Erythroblast (primary cell): ENCODE results near the gene ITGA5.

Experiments
- GATA1 ChIP-seq: IDR thresholded peaks from 2 replicates; pipeline ENCODE4 v1.6.1; 2011; ENCODE audit warnings: low read depth, mild to moderate bottlenecking, control low read depth, low read length, moderate library complexity
- POLR2A ChIP-seq: IDR thresholded peaks from 2 replicates; pipeline ENCODE4 v1.6.1; 2011; ENCODE audit warnings: mild to moderate bottlenecking, low read length

DNA sequence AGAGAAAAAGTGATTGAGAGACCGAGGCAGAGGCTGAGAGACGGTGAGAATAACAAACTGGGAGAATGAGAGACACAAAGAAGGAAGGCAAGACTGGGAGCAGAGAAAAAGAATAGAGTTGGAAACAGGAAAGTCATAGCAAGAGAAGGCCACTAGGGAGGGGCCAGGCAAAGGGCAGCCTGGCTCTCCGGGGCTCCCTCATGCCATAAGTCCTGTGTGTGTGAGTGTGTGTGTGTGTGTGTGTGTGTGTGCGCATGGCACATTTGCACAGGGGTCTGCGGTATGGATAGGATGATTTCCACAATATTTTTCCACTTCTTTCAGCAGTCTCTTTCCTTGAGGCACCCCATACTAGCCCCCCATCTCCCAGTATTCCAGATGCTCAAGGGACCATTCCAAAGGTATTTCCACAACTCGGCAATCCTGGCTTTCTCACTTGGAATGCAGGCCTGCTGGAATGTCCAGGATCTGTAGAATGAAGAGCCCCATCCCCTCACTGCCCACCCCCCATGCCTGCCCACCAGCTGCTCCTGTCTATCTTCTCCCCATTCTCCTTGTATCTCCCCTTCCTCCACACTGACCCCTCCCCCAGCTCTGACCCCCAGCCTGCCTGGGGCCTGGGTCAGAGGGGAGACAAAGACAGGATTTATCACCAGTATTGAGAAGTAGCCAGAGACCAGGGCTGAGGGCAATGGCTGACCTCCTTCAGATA lies 63.8 kb downstream of the ITGA5 start:
- TF ChIP-seq POLR2A (no peak), GATA1 (no peak)
